Smooth muscle cell (in vitro differentiated cells): ENCODE results near the gene PCP4. TPM values are rescaled to one million over a fixed set of nuclear protein-coding genes. Genes with fewer than 3 reads are reported as not detected.

Experiments used
- DNase-seq: peaks from one replicate; lab custom pipeline; 2025; ENCODE audit not compliant: unreplicated experiment; lab: John Stamatoyannopoulos, UW
- H2AFZ ChIP-seq: fragments of 200-600 bp; sonication (generic); 2 replicates; pipeline ENCODE4 v1.6.0; 2016; ENCODE audit warnings: antibody characterized with exemption, low read depth, mild to moderate bottlenecking
- H3F3A ChIP-seq: fragments of 200-600 bp; sonication (generic); 2 replicates; pipeline ENCODE4 v1.6.0; 2017; ENCODE audit warnings: antibody characterized with exemption, low read depth
- H3K27ac ChIP-seq: fragments of 200-600 bp; sonication (generic); 2 replicates; pipeline ENCODE4 v1.5.1; 2016; ENCODE audit warnings: low read depth, mild to moderate bottlenecking
- H3K27me3 ChIP-seq: fragments of 200-600 bp; sonication (generic); 2 replicates; pipeline ENCODE4 v1.6.1; 2016; ENCODE audit warnings: low read depth, mild to moderate bottlenecking
- H3K36me3 ChIP-seq: fragments of 200-600 bp; sonication (generic); 2 replicates; pipeline ENCODE4 v1.5.1; 2016; ENCODE audit warnings: low read depth
- H3K4me1 ChIP-seq: fragments of 200-600 bp; sonication (generic); 2 replicates; pipeline ENCODE4 v1.5.1; 2016; ENCODE audit warnings: low read depth
- H3K4me2 ChIP-seq: fragments of 200-600 bp; sonication (generic); 2 replicates; pipeline ENCODE4 v1.6.0; 2016; ENCODE audit warnings: mild to moderate bottlenecking
- H3K4me3 ChIP-seq: fragments of 200-600 bp; sonication (generic); 2 replicates; pipeline ENCODE4 v1.5.1; 2016; ENCODE audit warnings: mild to moderate bottlenecking
- H3K79me2 ChIP-seq: fragments of 200-600 bp; sonication (generic); 2 replicates; pipeline ENCODE4 v1.6.0; 2016; ENCODE audit warnings: low read depth, mild to moderate bottlenecking
- H3K9ac ChIP-seq: fragments of 200-600 bp; sonication (generic); 2 replicates; pipeline ENCODE4 v1.6.0; 2016; ENCODE audit warnings: low read depth
- H3K9me3 ChIP-seq: fragments of 200-600 bp; sonication (generic); replicated peaks from 2 replicates; pipeline ENCODE4 v1.5.1; 2016; ENCODE audit warnings: low read depth
- H4K20me1 ChIP-seq: fragments of 200-600 bp; sonication (generic); 2 replicates; pipeline ENCODE4 v1.6.0; 2016; ENCODE audit warnings: low read depth
- WGBS: methylation state at CpG from one replicate; pipeline ENCODE4 v1.1.7; 2016; ENCODE audit warnings: low lambda C conversion rate; 5-methylcytosine and 5-hydroxymethylcytosine counted together
- polyA plus RNA-seq: library from polyadenylated mRNA; unstranded; fragments of >200 nt; fragmentation: Nextera tagmentation; extraction: Ambion mirVana; gene quantifications from 2 replicates; pipeline ENCODE4 v1.2.1, GENCODE V29; 2016
- total RNA-seq: library from RNA; depleted of rRNA; stranded (reverse); fragments of >200 nt; gene quantifications from 2 replicates; pipeline ENCODE4 v1.2.3, GENCODE V29; 2014
- TF ChIP-seq, protein P1 (sequence below): fragments of 200-600 bp; sonication (generic); IDR thresholded peaks from 2 replicates; pipeline ENCODE4 v1.5.1; 2017; ENCODE audit warnings: borderline replicate concordance, mild to moderate bottlenecking, antibody characterized with exemption; ENCODE audit not compliant: insufficient read depth, poor library complexity, severe bottlenecking

The PCP4 gene
- total and polyA plus RNA-seq, 2 experiments from 2014 or later: not detected

DNA sequence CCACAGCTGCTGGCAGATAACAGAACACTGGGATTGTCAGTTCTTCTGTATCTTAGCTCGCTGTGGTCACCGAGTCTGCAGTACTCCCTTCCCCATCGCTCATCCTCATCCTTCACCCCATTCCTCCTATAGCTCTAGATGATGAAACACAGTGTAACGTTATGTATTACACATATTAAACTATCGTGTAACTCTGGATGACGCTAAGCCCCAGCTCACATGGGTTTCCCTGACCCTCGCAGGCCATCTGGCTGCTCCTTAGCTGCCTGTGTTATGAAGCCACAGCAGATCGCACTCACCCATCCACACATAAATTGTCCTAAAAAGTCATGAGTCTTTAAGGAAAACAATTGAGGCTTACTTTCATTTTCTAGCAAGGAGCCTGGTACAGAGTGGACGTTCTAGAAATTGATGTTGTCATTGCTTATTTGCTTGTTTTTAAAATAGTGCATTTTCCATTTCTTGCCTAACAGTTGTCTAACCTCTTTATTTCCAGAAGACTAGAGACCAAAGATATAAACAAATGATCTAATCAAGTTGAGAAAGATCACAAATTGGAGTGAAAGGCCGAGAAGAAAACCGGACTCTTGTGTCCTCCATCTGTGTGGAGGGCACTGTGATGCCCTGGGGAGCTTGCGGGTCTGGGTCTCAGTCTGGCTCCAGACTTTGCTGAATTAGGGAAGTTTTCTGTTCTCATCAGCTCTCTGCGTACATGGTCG, 24.3 kb upstream of the PCP4 start:
- 74% methylated on average over 14 of the region's 14 CpGs for WGBS
- Histone ChIP-seq H4K20me1 (no peaks in the 10 kb centered on the region), H3K27me3 (no peaks in the 10 kb centered on the region), H3K4me3 (no peak overlapping the region), H3K27ac (peak overlapping the region; percentile 44), H3K79me2 (no peaks in the 10 kb centered on the region), H3K9me3 (no peaks in the 10 kb centered on the region), H3K4me1 (peaks cover 7% of the 10 kb centered on the region), H3K9ac (no peak overlapping the region), H2AFZ (no peak overlapping the region), H3K36me3 (no peaks in the 10 kb centered on the region), H3K4me2 (peak overlapping the region; percentile 20), H3F3A (no peaks in the 10 kb centered on the region)
- DNase-seq: no peak
- TF ChIP-seq, protein P1, sequence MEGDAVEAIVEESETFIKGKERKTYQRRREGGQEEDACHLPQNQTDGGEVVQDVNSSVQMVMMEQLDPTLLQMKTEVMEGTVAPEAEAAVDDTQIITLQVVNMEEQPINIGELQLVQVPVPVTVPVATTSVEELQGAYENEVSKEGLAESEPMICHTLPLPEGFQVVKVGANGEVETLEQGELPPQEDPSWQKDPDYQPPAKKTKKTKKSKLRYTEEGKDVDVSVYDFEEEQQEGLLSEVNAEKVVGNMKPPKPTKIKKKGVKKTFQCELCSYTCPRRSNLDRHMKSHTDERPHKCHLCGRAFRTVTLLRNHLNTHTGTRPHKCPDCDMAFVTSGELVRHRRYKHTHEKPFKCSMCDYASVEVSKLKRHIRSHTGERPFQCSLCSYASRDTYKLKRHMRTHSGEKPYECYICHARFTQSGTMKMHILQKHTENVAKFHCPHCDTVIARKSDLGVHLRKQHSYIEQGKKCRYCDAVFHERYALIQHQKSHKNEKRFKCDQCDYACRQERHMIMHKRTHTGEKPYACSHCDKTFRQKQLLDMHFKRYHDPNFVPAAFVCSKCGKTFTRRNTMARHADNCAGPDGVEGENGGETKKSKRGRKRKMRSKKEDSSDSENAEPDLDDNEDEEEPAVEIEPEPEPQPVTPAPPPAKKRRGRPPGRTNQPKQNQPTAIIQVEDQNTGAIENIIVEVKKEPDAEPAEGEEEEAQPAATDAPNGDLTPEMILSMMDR: no peak

DNA sequence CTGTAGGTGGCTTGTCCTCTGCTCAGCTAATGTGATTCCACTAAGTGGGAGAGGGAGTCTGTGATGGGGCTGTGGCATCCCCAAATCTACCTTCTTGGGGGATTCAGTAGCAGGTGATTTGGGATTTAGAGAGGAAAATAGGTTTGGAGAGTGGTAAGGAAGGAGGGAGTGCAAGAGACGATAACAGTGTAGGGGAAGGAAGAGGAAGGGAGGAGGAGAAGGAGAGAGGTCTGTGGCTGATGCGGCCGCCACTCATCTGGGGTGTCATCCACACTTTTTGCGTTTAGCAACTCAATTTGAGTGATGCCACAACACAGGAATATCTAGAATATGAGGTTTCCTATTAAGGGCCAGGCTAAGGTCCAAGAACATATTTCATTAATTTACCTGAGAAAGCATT, 23.8 kb upstream of the PCP4 start:
- Histone ChIP-seq H3K27me3 (no peaks in the 10 kb centered on the region), H3K4me2 (no peak overlapping the region), H3K27ac (peak overlapping the region; percentile 44), H3F3A (no peaks in the 10 kb centered on the region), H3K36me3 (no peaks in the 10 kb centered on the region), H3K4me3 (no peak overlapping the region), H3K9ac (no peak overlapping the region), H4K20me1 (no peaks in the 10 kb centered on the region), H3K9me3 (no peaks in the 10 kb centered on the region), H3K79me2 (no peaks in the 10 kb centered on the region), H3K4me1 (peaks cover 7% of the 10 kb centered on the region), H2AFZ (no peak overlapping the region)
- 90% methylated on average over 4 of the region's 4 CpGs for WGBS
- DNase-seq: no peak
- TF ChIP-seq, protein P1: no peak

DNA sequence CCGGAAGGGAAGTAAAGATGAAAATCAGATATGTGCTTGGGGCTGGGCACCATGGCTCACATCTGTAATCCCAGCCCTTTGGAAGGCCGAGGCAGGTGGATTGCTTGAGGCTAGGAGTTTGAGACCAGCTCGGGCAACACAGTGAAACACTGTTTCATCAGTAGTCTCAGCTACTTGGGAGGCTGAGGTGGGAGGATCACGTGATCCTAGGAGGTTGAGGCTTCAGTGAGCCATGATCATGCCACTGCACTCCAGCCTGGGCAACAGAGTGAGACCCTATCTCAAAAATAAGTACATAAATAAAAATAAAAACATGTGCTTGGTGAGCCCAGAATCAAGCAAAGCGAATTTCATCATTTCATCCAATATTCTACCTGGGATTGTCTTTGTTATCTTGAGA, 23.3 kb upstream of the PCP4 start:
- no peaks in the 10 kb centered on the region for H3K27me3 ChIP-seq
- no peaks in the 10 kb centered on the region for H3K79me2 ChIP-seq
- H3K36me3 ChIP-seq: no peaks in the 10 kb centered on the region
- no peak overlapping the region for H3K27ac ChIP-seq
- no peak overlapping the region for H3K9ac ChIP-seq
- H3F3A ChIP-seq: no peaks in the 10 kb centered on the region
- no peak overlapping the region for H3K4me3 ChIP-seq
- no peaks in the 10 kb centered on the region for H3K9me3 ChIP-seq
- H3K4me2 ChIP-seq: no peak overlapping the region
- TF ChIP-seq, protein P1: no peak
- WGBS: 95% methylated on average over 5 of the region's 5 CpGs
- H3K4me1 ChIP-seq: peaks cover 7% of the 10 kb centered on the region
- no peak for DNase-seq
- H2AFZ ChIP-seq: no peak overlapping the region
- H4K20me1 ChIP-seq: no peaks in the 10 kb centered on the region
